Endothelial cell of umbilical vein (primary cell): Measurements from ENCODE around the gene RABGAP1. TPM values are rescaled to one million over a fixed set of nuclear protein-coding genes. Genes with fewer than 3 reads are reported as not detected.

ENCODE experiments used
- BruUV-seq: library from RNA; stranded (reverse); fragments of 400-500 nt; replicated peaks from 2 replicates; lab custom pipeline; 2021; lab: Mats Ljungman, UMichigan
- CTCF ChIA-PET: fragments of 300-600, 350-600 bp; sonication (Branson Sonifier 250); formaldehyde crosslinking; loops from one replicate; lab custom pipeline; 2021; ENCODE audit warnings: antibody characterized with exemption, inconsistent platforms; lab: Charles Lee
- POLR2A ChIA-PET: fragments of 300-600, 350-600 bp; sonication (Branson Sonifier 250); formaldehyde crosslinking; loops from one replicate; lab custom pipeline; 2021; ENCODE audit warnings: antibody characterized with exemption, inconsistent platforms; lab: Charles Lee
- DNase-seq: peaks from one replicate; pipeline ENCODE4 v3.0.0-alpha.2; 2011; ENCODE audit warnings: low read depth, low spot score
- FAIRE-seq: peaks from 2 replicates; lab custom pipeline; 2011; peaks lifted over from hg19 to GRCh38; lab: Jason Lieb, UNC
- H2AFZ ChIP-seq: 2 replicates; pipeline ENCODE4 v1.6.0; 2012; ENCODE audit warnings: low read depth, low read length, control low read depth, inconsistent platforms
- H3K27ac ChIP-seq: 2 replicates; pipeline ENCODE4 v1.5.1; 2011; ENCODE audit warnings: low read depth, mild to moderate bottlenecking, control low read depth, low read length, moderate library complexity; ENCODE audit not compliant: insufficient read depth
- H3K27me3 ChIP-seq, 2 experiments: 2 replicates each; pipeline versions ENCODE4 v1.6.0 to v1.6.1; 2011; ENCODE audit warnings: low read length in 2 of 2, mixed read lengths in 1 of 2; ENCODE audit not compliant: control insufficient read depth in 2 of 2, insufficient read depth in 2 of 2
- H3K36me3 ChIP-seq, 2 experiments: 2 replicates in 1 of 2; 3 replicates in 1 of 2; pipeline ENCODE4 v1.5.1; 2011; ENCODE audit warnings: low read length in 2 of 2, mild to moderate bottlenecking in 1 of 2, moderate library complexity in 1 of 2; ENCODE audit not compliant: control insufficient read depth in 2 of 2, insufficient read depth in 2 of 2; ENCODE audit errors: extremely low read depth in 1 of 2
- H3K4me1 ChIP-seq: 3 replicates; pipeline ENCODE4 v1.5.1; 2011; ENCODE audit warnings: mild to moderate bottlenecking, low read length; ENCODE audit not compliant: control insufficient read depth, insufficient read depth; ENCODE audit errors: extremely low read depth
- H3K4me2 ChIP-seq: 2 replicates; pipeline ENCODE4 v1.6.1; 2011; ENCODE audit warnings: low read length, control low read depth, mixed read lengths; ENCODE audit not compliant: insufficient read depth
- H3K4me3 ChIP-seq, 3 experiments: fragments of 200-600 bp in 1 of 3; sonication (generic), shearing (Covaris generic) in 1 of 3; replicated peaks in 1 of 3; 2 replicates each; pipeline ENCODE4 v1.5.1; 2011 to 2016; ENCODE audit warnings: control low read depth in 3 of 3, low read length in 3 of 3, mild to moderate bottlenecking in 2 of 3, inconsistent platforms in 1 of 3, low read depth in 1 of 3, moderate library complexity in 1 of 3; ENCODE audit not compliant: insufficient read depth in 1 of 3
- H3K79me2 ChIP-seq: 2 replicates; pipeline ENCODE4 v1.6.0; 2012; ENCODE audit warnings: low read length, inconsistent platforms; ENCODE audit not compliant: control insufficient read depth, insufficient read depth
- H3K9ac ChIP-seq: replicated peaks from 2 replicates; pipeline ENCODE3; 2011; ENCODE audit warnings: low read length, control low read depth; ENCODE audit not compliant: insufficient read depth; ENCODE audit errors: extremely low read depth
- H3K9me1 ChIP-seq: replicated peaks from 3 replicates; pipeline ENCODE4 v1.6.0; 2011; ENCODE audit warnings: mild to moderate bottlenecking, low read length; ENCODE audit not compliant: control insufficient read depth, insufficient read depth; ENCODE audit errors: extremely low read depth
- H3K9me3 ChIP-seq: replicated peaks from 2 replicates; pipeline ENCODE4 v1.5.1; 2012; ENCODE audit warnings: low read length, inconsistent platforms; ENCODE audit not compliant: control insufficient read depth, insufficient read depth
- H4K20me1 ChIP-seq: replicated peaks from 2 replicates; pipeline ENCODE3; 2011; ENCODE audit warnings: mild to moderate bottlenecking, low read length; ENCODE audit not compliant: control insufficient read depth, insufficient read depth; ENCODE audit errors: extremely low read depth
- CTCF ChIP-seq, 2 donors: IDR thresholded peaks; 1 replicate in 1 of 2; 2 replicates in 1 of 2; pipeline ENCODE4 v1.5.1; 2011; ENCODE audit warnings: low read length in 2 of 2, mild to moderate bottlenecking in 2 of 2, moderate library complexity in 2 of 2, control low read depth in 1 of 2, inconsistent platforms in 1 of 2, low read depth in 1 of 2; ENCODE audit not compliant: insufficient read depth in 1 of 2; ENCODE audit errors: extremely low read depth in 1 of 2
- EZH2 ChIP-seq: IDR thresholded peaks from 2 replicates; pipeline ENCODE4 v1.6.1; 2012; ENCODE audit warnings: borderline replicate concordance, low read depth, mild to moderate bottlenecking, moderate library complexity, low read length, inconsistent platforms; ENCODE audit not compliant: severe bottlenecking
- FOS ChIP-seq: IDR thresholded peaks from 2 replicates; pipeline ENCODE4 v1.6.1; 2011; ENCODE audit warnings: mild to moderate bottlenecking, low read length, moderate library complexity, borderline replicate concordance; ENCODE audit not compliant: insufficient read depth
- GATA2 ChIP-seq: IDR thresholded peaks from 2 replicates; pipeline ENCODE4 v1.7.0; 2011; ENCODE audit warnings: low read depth, mild to moderate bottlenecking, moderate library complexity, mixed read lengths, low read length; ENCODE audit not compliant: insufficient read length, insufficient read depth
- JUN ChIP-seq: IDR thresholded peaks from 2 replicates; pipeline ENCODE4 v1.6.1; 2011; ENCODE audit warnings: borderline replicate concordance, low read depth; ENCODE audit not compliant: insufficient read length, insufficient read depth
- MAX ChIP-seq: IDR thresholded peaks from 2 replicates; pipeline ENCODE4 v1.6.1; 2011; ENCODE audit not compliant: insufficient read depth, insufficient read length
- MYC ChIP-seq: IDR thresholded peaks from one replicate; pipeline ENCODE4 v1.6.1; 2011; ENCODE audit warnings: mild to moderate bottlenecking, low read depth, low read length
- POLR2A ChIP-seq: IDR thresholded peaks from 2 replicates; pipeline ENCODE4 v1.6.1; 2012; ENCODE audit warnings: low read depth, mild to moderate bottlenecking, control low read depth, low read length
- POLR2AphosphoS5 ChIP-seq: IDR thresholded peaks from 2 replicates; pipeline ENCODE4 v1.6.1; 2012; ENCODE audit warnings: low read depth, mild to moderate bottlenecking, control low read depth, low read length, moderate library complexity; ENCODE audit not compliant: insufficient read depth
- dilution Hi-C: fragments of 300-500 bp; cut with MboI; formaldehyde crosslinking; loops from one replicate; pipeline ENCODE4 v1.15.0; 2019; ENCODE audit warnings: low sequenced_read_pairs; ENCODE audit not compliant: extremely low pct_ligation_motif_present
- intact Hi-C: fragments of 100-400 bp; cut with micrococcal nuclease; formaldehyde crosslinking; loops from one replicate; pipeline ENCODE4 v1.10.0; 2022
- polyA plus RNA-seq, 4 experiments: library from polyadenylated mRNA; depleted of rRNA in 3 of 4; stranded (reverse) in 3 of 4; unstranded in 1 of 4; fragments of >200 nt; gene quantifications; 2 replicates each; pipeline versions ENCODE4 v1.2.1 to v1.2.3, GENCODE V29; 2011 to 2012; ENCODE audit warnings: missing spikeins in 1 of 4
- total RNA-seq: library from RNA; stranded (reverse); gene quantifications from 2 replicates; pipeline ENCODE4 v1.2.3, GENCODE V29; 2021

Gene RABGAP1
- total and polyA plus RNA-seq, 2 donors (not counting 3 experiments of a cell fraction or from before 2014, with no cell fraction given): 19.0 to 53.6 TPM

- peaks cover 5% of the 10 kb centered on the region for H3K4me1 ChIP-seq
- H3K9me3 ChIP-seq: no peaks in the 10 kb centered on the region
- no peaks in the 10 kb centered on the region for H3K79me2 ChIP-seq
- dilution Hi-C loops: no loop called here
- H3K36me3 ChIP-seq: no peaks in the 10 kb centered on the region
- DNase-seq (no peak), FAIRE-seq (no peak)
- no peaks in the 10 kb centered on the region for H3K27me3 ChIP-seq
- H3K27ac ChIP-seq: no peak overlapping the region
- H3K9ac ChIP-seq: no peak overlapping the region
- TF ChIP-seq POLR2AphosphoS5: no peak
- no peak for TF ChIP-seq MAX
- TF ChIP-seq POLR2A: no peak
- no peak for TF ChIP-seq GATA2
- TF ChIP-seq EZH2: no peak
- no peak for TF ChIP-seq MYC
- TF ChIP-seq CTCF (IDR thresholded peaks at IDR 0.05; ENCODE audit: extremely low read depth in 1 of 2, insufficient read depth in 1 of 2, low read depth in 1 of 2, low read length in 2 of 2): no peak
- no peak for TF ChIP-seq FOS
- no peak for TF ChIP-seq JUN
- no peak overlapping the region for H3K4me2 ChIP-seq
- H4K20me1 ChIP-seq: no peaks in the 10 kb centered on the region
- BruUV-seq: no TSS peak
- no peak overlapping the region for H2AFZ ChIP-seq
- ChIA-PET POLR2A (no interaction called here), CTCF (no interaction called here)
- intact Hi-C loops: no loop called here
- H3K9me1 ChIP-seq: no peaks in the 10 kb centered on the region
- no peak overlapping the region for H3K4me3 ChIP-seq
Observed at GRCh38 chr9:123040801-123041200, 100.0 kb downstream of the RABGAP1 start.
